ENCODE data around the gene ANGPTL2.

GRCh38 chr9:127167560-127168326 lies 45.3 kb upstream of the ANGPTL2 start:
- TF ChIP-seq RARB (CRISPR knock-in tag; IDR thresholded peaks at IDR 0.05): no peak
- TF ChIP-seq, protein P1, sequence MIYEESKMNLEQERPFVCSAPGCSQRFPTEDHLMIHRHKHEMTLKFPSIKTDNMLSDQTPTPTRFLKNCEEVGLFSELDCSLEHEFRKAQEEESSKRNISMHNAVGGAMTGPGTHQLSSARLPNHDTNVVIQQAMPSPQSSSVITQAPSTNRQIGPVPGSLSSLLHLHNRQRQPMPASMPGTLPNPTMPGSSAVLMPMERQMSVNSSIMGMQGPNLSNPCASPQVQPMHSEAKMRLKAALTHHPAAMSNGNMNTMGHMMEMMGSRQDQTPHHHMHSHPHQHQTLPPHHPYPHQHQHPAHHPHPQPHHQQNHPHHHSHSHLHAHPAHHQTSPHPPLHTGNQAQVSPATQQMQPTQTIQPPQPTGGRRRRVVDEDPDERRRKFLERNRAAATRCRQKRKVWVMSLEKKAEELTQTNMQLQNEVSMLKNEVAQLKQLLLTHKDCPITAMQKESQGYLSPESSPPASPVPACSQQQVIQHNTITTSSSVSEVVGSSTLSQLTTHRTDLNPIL (CRISPR knock-in tag; IDR thresholded peaks at IDR 0.05; ENCODE audit: low read depth): no peak
- TF ChIP-seq BACH2 (CRISPR knock-in tag; IDR thresholded peaks at IDR 0.05; ENCODE audit: borderline replicate concordance): no peak
- no peak for TF ChIP-seq SNAI2 (CRISPR knock-in tag; IDR thresholded peaks at IDR 0.05)
- no peak for TF ChIP-seq OSR1 (CRISPR knock-in tag; IDR thresholded peaks at IDR 0.05)
- no peak for TF ChIP-seq ARNTL (CRISPR knock-in tag; IDR thresholded peaks at IDR 0.05; ENCODE audit: borderline replicate concordance, low read depth)
- TF ChIP-seq, protein P2, sequence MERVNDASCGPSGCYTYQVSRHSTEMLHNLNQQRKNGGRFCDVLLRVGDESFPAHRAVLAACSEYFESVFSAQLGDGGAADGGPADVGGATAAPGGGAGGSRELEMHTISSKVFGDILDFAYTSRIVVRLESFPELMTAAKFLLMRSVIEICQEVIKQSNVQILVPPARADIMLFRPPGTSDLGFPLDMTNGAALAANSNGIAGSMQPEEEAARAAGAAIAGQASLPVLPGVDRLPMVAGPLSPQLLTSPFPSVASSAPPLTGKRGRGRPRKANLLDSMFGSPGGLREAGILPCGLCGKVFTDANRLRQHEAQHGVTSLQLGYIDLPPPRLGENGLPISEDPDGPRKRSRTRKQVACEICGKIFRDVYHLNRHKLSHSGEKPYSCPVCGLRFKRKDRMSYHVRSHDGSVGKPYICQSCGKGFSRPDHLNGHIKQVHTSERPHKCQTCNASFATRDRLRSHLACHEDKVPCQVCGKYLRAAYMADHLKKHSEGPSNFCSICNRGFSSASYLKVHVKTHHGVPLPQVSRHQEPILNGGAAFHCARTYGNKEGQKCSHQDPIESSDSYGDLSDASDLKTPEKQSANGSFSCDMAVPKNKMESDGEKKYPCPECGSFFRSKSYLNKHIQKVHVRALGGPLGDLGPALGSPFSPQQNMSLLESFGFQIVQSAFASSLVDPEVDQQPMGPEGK (CRISPR knock-in tag; IDR thresholded peaks at IDR 0.05; ENCODE audit: borderline replicate concordance): no peak
- no peak for TF ChIP-seq ZFP3 (CRISPR knock-in tag; IDR thresholded peaks at IDR 0.05)
- no peak for TF ChIP-seq ZFP30 (CRISPR knock-in tag; IDR thresholded peaks at IDR 0.05)
- TF ChIP-seq ESRRG (CRISPR knock-in tag; IDR thresholded peaks at IDR 0.05): no peak
- no peak for TF ChIP-seq ZC3H10 (CRISPR knock-in tag; IDR thresholded peaks at IDR 0.05)
- no peak for TF ChIP-seq CSDC2 (CRISPR knock-in tag; IDR thresholded peaks at IDR 0.05)
- TF ChIP-seq TCF4 (CRISPR knock-in tag; IDR thresholded peaks at IDR 0.05; ENCODE audit: borderline replicate concordance): no peak
- TF ChIP-seq, protein P3, sequence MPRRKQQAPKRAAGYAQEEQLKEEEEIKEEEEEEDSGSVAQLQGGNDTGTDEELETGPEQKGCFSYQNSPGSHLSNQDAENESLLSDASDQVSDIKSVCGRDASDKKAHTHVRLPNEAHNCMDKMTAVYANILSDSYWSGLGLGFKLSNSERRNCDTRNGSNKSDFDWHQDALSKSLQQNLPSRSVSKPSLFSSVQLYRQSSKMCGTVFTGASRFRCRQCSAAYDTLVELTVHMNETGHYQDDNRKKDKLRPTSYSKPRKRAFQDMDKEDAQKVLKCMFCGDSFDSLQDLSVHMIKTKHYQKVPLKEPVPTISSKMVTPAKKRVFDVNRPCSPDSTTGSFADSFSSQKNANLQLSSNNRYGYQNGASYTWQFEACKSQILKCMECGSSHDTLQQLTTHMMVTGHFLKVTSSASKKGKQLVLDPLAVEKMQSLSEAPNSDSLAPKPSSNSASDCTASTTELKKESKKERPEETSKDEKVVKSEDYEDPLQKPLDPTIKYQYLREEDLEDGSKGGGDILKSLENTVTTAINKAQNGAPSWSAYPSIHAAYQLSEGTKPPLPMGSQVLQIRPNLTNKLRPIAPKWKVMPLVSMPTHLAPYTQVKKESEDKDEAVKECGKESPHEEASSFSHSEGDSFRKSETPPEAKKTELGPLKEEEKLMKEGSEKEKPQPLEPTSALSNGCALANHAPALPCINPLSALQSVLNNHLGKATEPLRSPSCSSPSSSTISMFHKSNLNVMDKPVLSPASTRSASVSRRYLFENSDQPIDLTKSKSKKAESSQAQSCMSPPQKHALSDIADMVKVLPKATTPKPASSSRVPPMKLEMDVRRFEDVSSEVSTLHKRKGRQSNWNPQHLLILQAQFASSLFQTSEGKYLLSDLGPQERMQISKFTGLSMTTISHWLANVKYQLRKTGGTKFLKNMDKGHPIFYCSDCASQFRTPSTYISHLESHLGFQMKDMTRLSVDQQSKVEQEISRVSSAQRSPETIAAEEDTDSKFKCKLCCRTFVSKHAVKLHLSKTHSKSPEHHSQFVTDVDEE (CRISPR knock-in tag; IDR thresholded peaks at IDR 0.05): no peak
